ENCODE results near the gene TLR9. TPM values are rescaled to one million over a fixed set of nuclear protein-coding genes. Genes with fewer than 3 reads are reported as not detected.
A peak's percentile ranks its signal among the peaks of the same experiment; 100 is the strongest.

The TLR9 gene
- total RNA-seq, 1 donor from 2014 or later = not detected

GRCh38 chr3:52188556-52188955 is 36.9 kb downstream of the TLR9 start:
- FAIRE-seq = no peak

GRCh38 chr3:52186729-52187128 is 38.7 kb downstream of the TLR9 start:
- Histone ChIP-seq H3K27me3 (ENCODE audit: control insufficient read depth, insufficient read depth, low read length) (peaks cover 2% of the 10 kb centered on the region), H3K4me3 (ENCODE audit: low read depth, low read length) (no peak overlapping the region), H3K36me3 (ENCODE audit: control insufficient read depth, insufficient read depth, low read length) (no peaks in the 10 kb centered on the region)
- FAIRE-seq = peak; percentile 13
- no peak for DNase-seq (ENCODE audit: low read depth)
- TF ChIP-seq, protein P1, sequence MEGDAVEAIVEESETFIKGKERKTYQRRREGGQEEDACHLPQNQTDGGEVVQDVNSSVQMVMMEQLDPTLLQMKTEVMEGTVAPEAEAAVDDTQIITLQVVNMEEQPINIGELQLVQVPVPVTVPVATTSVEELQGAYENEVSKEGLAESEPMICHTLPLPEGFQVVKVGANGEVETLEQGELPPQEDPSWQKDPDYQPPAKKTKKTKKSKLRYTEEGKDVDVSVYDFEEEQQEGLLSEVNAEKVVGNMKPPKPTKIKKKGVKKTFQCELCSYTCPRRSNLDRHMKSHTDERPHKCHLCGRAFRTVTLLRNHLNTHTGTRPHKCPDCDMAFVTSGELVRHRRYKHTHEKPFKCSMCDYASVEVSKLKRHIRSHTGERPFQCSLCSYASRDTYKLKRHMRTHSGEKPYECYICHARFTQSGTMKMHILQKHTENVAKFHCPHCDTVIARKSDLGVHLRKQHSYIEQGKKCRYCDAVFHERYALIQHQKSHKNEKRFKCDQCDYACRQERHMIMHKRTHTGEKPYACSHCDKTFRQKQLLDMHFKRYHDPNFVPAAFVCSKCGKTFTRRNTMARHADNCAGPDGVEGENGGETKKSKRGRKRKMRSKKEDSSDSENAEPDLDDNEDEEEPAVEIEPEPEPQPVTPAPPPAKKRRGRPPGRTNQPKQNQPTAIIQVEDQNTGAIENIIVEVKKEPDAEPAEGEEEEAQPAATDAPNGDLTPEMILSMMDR (IDR thresholded peaks at IDR 0.05; ENCODE audit: insufficient read depth, low read length, severe bottlenecking) = no peak

More at GRCh38 chr3:52188556-52188955, 36.9 kb downstream of the TLR9 start:
- no peak for DNase-seq (ENCODE audit: low read depth)
- Histone ChIP-seq H3K4me3 (ENCODE audit: low read depth, low read length) (no peak overlapping the region), H3K27me3 (ENCODE audit: control insufficient read depth, insufficient read depth, low read length) (peaks cover 2% of the 10 kb centered on the region), H3K36me3 (ENCODE audit: control insufficient read depth, insufficient read depth, low read length) (no peaks in the 10 kb centered on the region)
- TF ChIP-seq, protein P1 (IDR thresholded peaks at IDR 0.05; ENCODE audit: insufficient read depth, low read length, severe bottlenecking) = no peak

DNA sequence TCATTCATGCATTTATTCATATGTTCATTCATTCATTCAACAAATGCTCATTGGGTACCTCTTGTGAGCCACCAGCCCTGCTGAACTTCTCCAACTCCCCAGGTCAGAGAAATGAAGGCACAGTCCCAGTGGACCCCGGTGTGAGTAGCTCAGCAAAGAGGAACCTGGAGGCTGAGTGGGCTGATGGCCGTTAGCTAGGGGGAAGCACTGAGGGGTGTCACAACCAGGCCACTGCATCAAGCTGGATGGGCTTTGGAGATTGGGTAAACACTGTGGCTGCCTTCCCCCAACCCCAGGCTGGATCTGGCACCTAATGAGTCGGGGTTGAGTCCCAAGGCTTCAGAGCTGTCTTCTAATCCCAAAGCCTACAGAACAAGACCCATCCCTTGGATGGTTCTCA is 39.6 kb downstream of the TLR9 start:
- no peak for FAIRE-seq
- no peak for DNase-seq (ENCODE audit: low read depth)
- H3K36me3 ChIP-seq (ENCODE audit: control insufficient read depth, insufficient read depth, low read length) = no peaks in the 10 kb centered on the region
- TF ChIP-seq, protein P1 (IDR thresholded peaks at IDR 0.05; ENCODE audit: insufficient read depth, low read length, severe bottlenecking) = no peak
- no peak overlapping the region for H3K4me3 ChIP-seq (ENCODE audit: low read depth, low read length)
- H3K27me3 ChIP-seq (ENCODE audit: control insufficient read depth, insufficient read depth, low read length) = no peaks in the 10 kb centered on the region

- FAIRE-seq = no peak
- Histone ChIP-seq H3K4me3 (ENCODE audit: low read depth, low read length) (no peak overlapping the region), H3K36me3 (ENCODE audit: control insufficient read depth, insufficient read depth, low read length) (no peaks in the 10 kb centered on the region), H3K27me3 (ENCODE audit: control insufficient read depth, insufficient read depth, low read length) (no peaks in the 10 kb centered on the region)
- no peak for DNase-seq (ENCODE audit: low read depth)
- TF ChIP-seq, protein P1 (IDR thresholded peaks at IDR 0.05; ENCODE audit: insufficient read depth, low read length, severe bottlenecking) = no peak
These were observed 40.1 kb downstream of the TLR9 start for GRCh38 chr3:52185311-52185710.

GRCh38 chr3:52184690-52185089 is 40.8 kb downstream of the TLR9 start:
- H3K27me3 ChIP-seq (ENCODE audit: control insufficient read depth, insufficient read depth, low read length) = no peaks in the 10 kb centered on the region
- H3K4me3 ChIP-seq (ENCODE audit: low read depth, low read length) = no peak overlapping the region
- TF ChIP-seq, protein P1 (IDR thresholded peaks at IDR 0.05; ENCODE audit: insufficient read depth, low read length, severe bottlenecking) = no peak
- FAIRE-seq = no peak
- no peak for DNase-seq (ENCODE audit: low read depth)
- H3K36me3 ChIP-seq (ENCODE audit: control insufficient read depth, insufficient read depth, low read length) = no peaks in the 10 kb centered on the region

DNA sequence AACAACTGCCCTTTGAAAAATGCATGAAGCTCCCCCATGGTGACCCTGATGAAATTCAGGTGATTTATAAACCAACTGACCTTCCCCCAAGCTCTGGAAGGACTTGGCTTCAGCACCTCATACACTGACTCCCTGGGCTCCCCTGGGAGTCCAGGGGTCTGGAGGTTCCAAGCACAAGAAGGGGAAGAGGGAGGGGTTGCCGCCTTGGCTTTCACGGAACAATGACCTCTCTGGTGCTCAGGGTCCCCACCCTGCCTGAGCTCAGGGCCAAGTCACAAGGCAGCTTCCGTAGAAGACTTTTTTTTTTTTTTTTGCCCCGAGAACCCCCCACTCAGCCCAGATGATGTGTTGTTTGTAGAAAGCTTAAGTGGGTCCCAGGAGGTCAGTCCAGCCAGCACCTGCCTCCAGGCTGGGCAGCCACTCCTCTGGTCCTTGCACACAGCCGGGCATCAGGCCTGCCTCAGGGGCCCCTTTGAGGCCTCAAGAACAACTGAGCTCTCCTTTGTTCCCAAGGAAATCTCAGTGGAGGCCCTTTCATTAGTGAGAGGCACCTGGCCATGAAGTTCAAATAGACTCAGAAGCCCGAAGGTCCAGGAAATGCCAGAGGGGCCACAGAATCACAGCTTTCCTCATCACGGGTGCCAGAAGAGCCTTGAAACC is 41.5 kb downstream of the TLR9 start:
- H3K36me3 ChIP-seq (ENCODE audit: control insufficient read depth, insufficient read depth, low read length) = no peaks in the 10 kb centered on the region
- H3K4me3 ChIP-seq (ENCODE audit: low read depth, low read length) = no peak overlapping the region
- TF ChIP-seq, protein P1 (IDR thresholded peaks at IDR 0.05; ENCODE audit: insufficient read depth, low read length, severe bottlenecking) = no peak
- peaks cover under 1% of the 10 kb centered on the region for H3K27me3 ChIP-seq (ENCODE audit: control insufficient read depth, insufficient read depth, low read length)
- DNase-seq (ENCODE audit: low read depth) = no peak
- FAIRE-seq = no peak

Data from bronchial epithelial cell (primary cell).